ENCODE data around the gene PRKAG3.

- no peak for TF ChIP-seq CTCF (IDR thresholded peaks at IDR 0.05)
- no peak for TF ChIP-seq POLR2AphosphoS5 (IDR thresholded peaks at IDR 0.05)
- no peak for TF ChIP-seq EP300 (IDR thresholded peaks at IDR 0.05)
- no peak for TF ChIP-seq POLR2A (IDR thresholded peaks at IDR 0.05)
These were observed 36.3 kb upstream of the PRKAG3 start for GRCh38 chr2:218867900-218868299.
